IMR-90 (cell line): ENCODE results near the gene CA9. TPM values are rescaled to one million over a fixed set of nuclear protein-coding genes. Genes with fewer than 3 reads are reported as not detected.

Experiments used
- ATAC-seq: fragments of 200-7000 bp; cut with Tn5 transposase; 2 replicates; pipeline ENCODE4 v1.9.1; 2020; ENCODE audit warnings: low read depth, mild to moderate bottlenecking, moderate library complexity
- BruUV-seq: library from RNA; stranded (reverse); fragments of 400-500 nt; replicated peaks from 2 replicates; lab custom pipeline; 2021; lab: Mats Ljungman, UMichigan
- CTCF ChIA-PET: fragments of 300-600 bp; formaldehyde crosslinking; extraction: SDS; loops from one replicate; lab custom pipeline; 2021; ENCODE audit warnings: antibody characterized with exemption; lab: Yijun Ruan, JAX
- POLR2A ChIA-PET: fragments of 300-600 bp; sonication (Branson Sonifier 250); formaldehyde crosslinking; loops from one replicate; lab custom pipeline; 2022; ENCODE audit warnings: antibody characterized with exemption; ENCODE audit not compliant: unreplicated experiment; lab: Charles Lee
- DNase-seq: peaks from one replicate; pipeline ENCODE4 v3.0.0; 2013
- H2AFZ ChIP-seq: replicated peaks from 2 replicates; pipeline ENCODE3; 2013; ENCODE audit warnings: low read length, mild to moderate bottlenecking; ENCODE audit not compliant: poor library complexity
- H2AK5ac ChIP-seq: 2 replicates; pipeline ENCODE4 v1.6.1; 2013; ENCODE audit warnings: low read depth, low read length, inconsistent platforms
- H2AK9ac ChIP-seq: replicated peaks from 2 replicates; pipeline ENCODE3; 2013; ENCODE audit warnings: mild to moderate bottlenecking, low read depth, low read length, moderate library complexity; ENCODE audit not compliant: poor library complexity
- H2BK120ac ChIP-seq: 2 replicates; pipeline ENCODE4 v1.6.1; 2013; ENCODE audit warnings: low read depth, low read length, inconsistent platforms
- H2BK15ac ChIP-seq: 3 replicates; pipeline ENCODE4 v1.6.1; 2013; ENCODE audit warnings: low read depth, low read length, inconsistent platforms
- H2BK20ac ChIP-seq: 2 replicates; pipeline ENCODE4 v1.6.1; 2013; ENCODE audit warnings: low read depth, mild to moderate bottlenecking, inconsistent platforms, low read length, moderate library complexity
- H2BK5ac ChIP-seq: 2 replicates; pipeline ENCODE4 v1.6.1; 2013; ENCODE audit warnings: mild to moderate bottlenecking, low read depth, low read length, inconsistent platforms; ENCODE audit not compliant: poor library complexity, severe bottlenecking
- H3K14ac ChIP-seq: replicated peaks from 2 replicates; pipeline ENCODE4 v1.6.1; 2013; ENCODE audit warnings: low read depth, low read length, inconsistent platforms
- H3K18ac ChIP-seq: 2 replicates; pipeline ENCODE4 v1.6.1; 2013; ENCODE audit warnings: low read depth, low read length, control low read depth
- H3K23ac ChIP-seq: 2 replicates; pipeline ENCODE4 v1.6.1; 2013; ENCODE audit warnings: low read depth, low read length, inconsistent platforms
- H3K27ac ChIP-seq: 2 replicates; pipeline ENCODE4 v1.5.1; 2013; ENCODE audit warnings: mild to moderate bottlenecking, control low read depth, low read length; ENCODE audit not compliant: insufficient read depth
- H3K27me3 ChIP-seq: 2 replicates; pipeline ENCODE4 v1.6.1; 2013; ENCODE audit warnings: low read length; ENCODE audit not compliant: control insufficient read depth, insufficient read depth
- H3K36me3 ChIP-seq: 2 replicates; pipeline ENCODE4 v1.6.1; 2013; ENCODE audit warnings: low read length, mixed read lengths; ENCODE audit not compliant: control insufficient read depth, insufficient read depth
- H3K4ac ChIP-seq: 2 replicates; pipeline ENCODE4 v1.6.1; 2013; ENCODE audit warnings: low read depth, low read length, inconsistent platforms
- H3K4me1 ChIP-seq: 2 replicates; pipeline ENCODE4 v1.6.1; 2013; ENCODE audit warnings: low read length, mixed read lengths; ENCODE audit not compliant: control insufficient read depth, insufficient read depth
- H3K4me2 ChIP-seq: 2 replicates; pipeline ENCODE4 v1.6.1; 2013; ENCODE audit warnings: low read depth, mild to moderate bottlenecking, control low read depth, low read length, moderate library complexity
- H3K4me3 ChIP-seq: 2 replicates; pipeline ENCODE4 v1.5.1; 2013; ENCODE audit warnings: low read depth, mild to moderate bottlenecking, control low read depth, low read length, moderate library complexity; ENCODE audit not compliant: insufficient read depth
- H3K56ac ChIP-seq: 2 replicates; pipeline ENCODE4 v1.6.1; 2013; ENCODE audit warnings: low read length, inconsistent platforms; ENCODE audit not compliant: insufficient read depth; ENCODE audit errors: extremely low read depth
- H3K79me1 ChIP-seq, 2 experiments: 2 replicates each; pipeline ENCODE4 v1.6.1; 2013; ENCODE audit warnings: low read length in 2 of 2, inconsistent platforms in 1 of 2, low read depth in 1 of 2
- H3K9ac ChIP-seq: 2 replicates; pipeline ENCODE4 v1.6.1; 2013; ENCODE audit warnings: low read depth, low read length, control low read depth
- H3K9me1 ChIP-seq: 2 replicates; pipeline ENCODE4 v1.6.1; 2013; ENCODE audit warnings: low read length, inconsistent platforms; ENCODE audit not compliant: insufficient read depth
- H3K9me3 ChIP-seq: 2 replicates; pipeline ENCODE4 v1.6.1; 2013; ENCODE audit warnings: low read length; ENCODE audit not compliant: control insufficient read depth, insufficient read depth
- H4K20me1 ChIP-seq: 2 replicates; pipeline ENCODE4 v1.6.1; 2013; ENCODE audit warnings: low read length, inconsistent platforms; ENCODE audit not compliant: insufficient read depth
- H4K5ac ChIP-seq: 2 replicates; pipeline ENCODE4 v1.6.1; 2013; ENCODE audit warnings: mild to moderate bottlenecking, low read depth, low read length, control low read depth
- H4K8ac ChIP-seq, 2 experiments: 2 replicates each; pipeline ENCODE4 v1.6.1; 2013; ENCODE audit warnings: low read depth in 2 of 2, low read length in 2 of 2, control low read depth in 1 of 2, inconsistent platforms in 1 of 2
- H4K91ac ChIP-seq: 2 replicates; pipeline ENCODE4 v1.6.1; 2013; ENCODE audit warnings: low read depth, low read length, inconsistent platforms; ENCODE audit not compliant: insufficient read depth
- BHLHE40 ChIP-seq: fragments of 150-350 bp; IDR thresholded peaks from 2 replicates; pipeline ENCODE4 v1.6.1; 2016; ENCODE audit warnings: mild to moderate bottlenecking, low read depth, low read length
- CEBPB ChIP-seq: IDR thresholded peaks from 2 replicates; pipeline ENCODE4 v1.6.1; 2012; ENCODE audit warnings: low read depth, low read length, improper control_type of control experiment
- CHD1 ChIP-seq: IDR thresholded peaks from 2 replicates; pipeline ENCODE4 v1.6.1; 2012; ENCODE audit warnings: low read depth, low read length, improper control_type of control experiment
- CTCF ChIP-seq: conservative IDR thresholded peaks from 2 replicates; pipeline ENCODE4 v1.5.1; 2012; ENCODE audit warnings: mild to moderate bottlenecking, low read depth, low read length, improper control_type of control experiment
- ELK1 ChIP-seq: fragments of 150-350 bp; IDR thresholded peaks from 2 replicates; pipeline ENCODE4 v1.6.1; 2016; ENCODE audit warnings: low read depth, mild to moderate bottlenecking, low read length, moderate library complexity, borderline replicate concordance
- FOS ChIP-seq: fragments of 150-350 bp; IDR thresholded peaks from 2 replicates; pipeline ENCODE4 v1.6.1; 2016; ENCODE audit warnings: low read depth, low read length
- MAFK ChIP-seq: IDR thresholded peaks from 2 replicates; pipeline ENCODE4 v1.6.1; 2012; ENCODE audit warnings: low read depth, low read length, improper control_type of control experiment
- MAZ ChIP-seq: IDR thresholded peaks from 2 replicates; pipeline ENCODE4 v1.6.1; 2012; ENCODE audit warnings: low read depth, mild to moderate bottlenecking, low read length, improper control_type of control experiment, moderate library complexity, borderline replicate concordance
- MXI1 ChIP-seq: IDR thresholded peaks from 2 replicates; pipeline ENCODE4 v1.6.1; 2012; ENCODE audit warnings: low read depth, mild to moderate bottlenecking, low read length, moderate library complexity, borderline replicate concordance
- NFE2L2 ChIP-seq: fragments of 150-350 bp; IDR thresholded peaks from 2 replicates; pipeline ENCODE4 v1.6.1; 2016; ENCODE audit warnings: low read depth, mild to moderate bottlenecking, low read length
- POLR2A ChIP-seq: IDR thresholded peaks from 2 replicates; pipeline ENCODE4 v1.6.1; 2012; ENCODE audit warnings: mild to moderate bottlenecking, low read depth, low read length
- RAD21 ChIP-seq: IDR thresholded peaks from 2 replicates; pipeline ENCODE4 v1.6.1; 2012; ENCODE audit warnings: low read length, improper control_type of control experiment
- RCOR1 ChIP-seq: IDR thresholded peaks from 2 replicates; pipeline ENCODE4 v1.6.1; 2012; ENCODE audit warnings: mild to moderate bottlenecking, low read length, improper control_type of control experiment; ENCODE audit not compliant: insufficient replicate concordance
- RFX5 ChIP-seq: IDR thresholded peaks from 2 replicates; pipeline ENCODE4 v1.8.0; 2012; ENCODE audit warnings: low read depth, mild to moderate bottlenecking, low read length, moderate library complexity
- SMC3 ChIP-seq: fragments of 150-350 bp; IDR thresholded peaks from 2 replicates; pipeline ENCODE4 v1.6.1; 2016; ENCODE audit warnings: low read depth, mild to moderate bottlenecking, antibody characterized with exemption, low read length, moderate library complexity
- WGBS, 2 experiments: methylation state at CpG; one replicate each; pipeline versions ENCODE4 v1.1.5 to v1.1.7; 2013; ENCODE audit warnings: missing lambda C conversion rate in 2 of 2; ENCODE audit not compliant: insufficient read length in 1 of 2; ENCODE audit errors: extremely low coverage in 2 of 2; 5-methylcytosine and 5-hydroxymethylcytosine counted together
- dilution Hi-C: fragments of 300-500 bp; cut with HindIII; formaldehyde crosslinking; loops from one replicate; pipeline ENCODE4 v1.14.3; 2018; ENCODE audit warnings: low sequenced_read_pairs; ENCODE audit not compliant: unreplicated experiment
- in situ Hi-C: fragments of 300-500 bp; cut with MboI; formaldehyde crosslinking; loops from 3 replicates; pipeline ENCODE4 v1.14.3; 2019; ENCODE audit warnings: low sequenced_read_pairs, inconsistent platforms, mixed read lengths
- intact Hi-C: fragments of 100-400 bp; cut with micrococcal nuclease; formaldehyde crosslinking; loops from 2 replicates; pipeline ENCODE4 v1.10.0; 2022
- polyA plus RNA-seq, 3 experiments: library from polyadenylated mRNA; depleted of rRNA; stranded (reverse); fragments of >200 nt; gene quantifications; 2 replicates each; pipeline ENCODE4 v1.2.3, GENCODE V29; 2012; ENCODE audit warnings: low replicate concordance in 1 of 3
- total RNA-seq: library from RNA; depleted of rRNA; stranded (reverse); fragments of >200 nt; gene quantifications from 2 replicates; pipeline ENCODE4 v1.2.3, GENCODE V29; 2012
- TF ChIP-seq, protein P1 (sequence below): fragments of 150-350 bp; IDR thresholded peaks from 2 replicates; pipeline ENCODE4 v1.6.1; 2017; ENCODE audit warnings: mild to moderate bottlenecking, antibody characterized with exemption, low read length, low read depth

The CA9 gene
- total and polyA plus RNA-seq, 2 of the 4 experiments (the other 2 are of a cell fraction): 0.54 to 3.9 TPM

- intact Hi-C loops: no loop called here
- ATAC-seq: no peak
- no peaks in the 10 kb centered on the region for H3K36me3 ChIP-seq
- no peak overlapping the region for H3K27ac ChIP-seq
- no peak overlapping the region for H2BK20ac ChIP-seq
- no peak overlapping the region for H3K18ac ChIP-seq
- in situ Hi-C loops: no loop called here
- no peak for DNase-seq
- H2AFZ ChIP-seq: no peak overlapping the region
- POLR2A ChIA-PET: no interaction called here
- H3K4me3 ChIP-seq: no peak overlapping the region
- CTCF ChIA-PET: interaction anchor here (1.2 kb wide), 1 partner anchor 10 kb away, joined by 3 read pairs; no protein-coding TSS in a partner anchor
- H3K79me1 ChIP-seq: no peaks in the 10 kb centered on the region
- no peaks in the 10 kb centered on the region for H3K9me1 ChIP-seq
- BruUV-seq: no TSS peak
- no peak overlapping the region for H2BK120ac ChIP-seq
- H3K4me1 ChIP-seq: no peaks in the 10 kb centered on the region
- H2AK9ac ChIP-seq: no peak overlapping the region
- no peak overlapping the region for H2BK5ac ChIP-seq
- H4K91ac ChIP-seq: no peak overlapping the region
- no peak overlapping the region for H3K56ac ChIP-seq
- 79% methylated on average over 3 of the region's 6 CpGs; no CpG with 5 or more reads in 1 of the 2 experiments for WGBS, 2 experiments
- H4K5ac ChIP-seq: no peak overlapping the region
- H4K8ac ChIP-seq: no peak overlapping the region
- dilution Hi-C loops: no loop called here
- no peak overlapping the region for H2BK15ac ChIP-seq
- H3K4me2 ChIP-seq: no peak overlapping the region
- H3K23ac ChIP-seq: no peak overlapping the region
- peaks cover 2% of the 10 kb centered on the region; the same call in 1 of the 2 replicates for H3K9me3 ChIP-seq
- H3K9ac ChIP-seq: no peak overlapping the region
- no peaks in the 10 kb centered on the region for H4K20me1 ChIP-seq
- no peaks in the 10 kb centered on the region; the same call in 1 of the 2 replicates for H3K27me3 ChIP-seq
- TF ChIP-seq RAD21 (no peak), RFX5 (no peak), NFE2L2 (no peak), CHD1 (no peak), BHLHE40 (no peak), SMC3 (no peak), RCOR1 (no peak), FOS (no peak), MAFK (no peak), CEBPB (no peak), POLR2A (no peak), ELK1 (no peak), MAZ (no peak), MXI1 (no peak), CTCF (no peak)
- TF ChIP-seq, protein P1, sequence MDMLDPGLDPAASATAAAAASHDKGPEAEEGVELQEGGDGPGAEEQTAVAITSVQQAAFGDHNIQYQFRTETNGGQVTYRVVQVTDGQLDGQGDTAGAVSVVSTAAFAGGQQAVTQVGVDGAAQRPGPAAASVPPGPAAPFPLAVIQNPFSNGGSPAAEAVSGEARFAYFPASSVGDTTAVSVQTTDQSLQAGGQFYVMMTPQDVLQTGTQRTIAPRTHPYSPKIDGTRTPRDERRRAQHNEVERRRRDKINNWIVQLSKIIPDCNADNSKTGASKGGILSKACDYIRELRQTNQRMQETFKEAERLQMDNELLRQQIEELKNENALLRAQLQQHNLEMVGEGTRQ: no peak
- no peak overlapping the region for H3K4ac ChIP-seq
- no peak overlapping the region for H2AK5ac ChIP-seq
- no peak overlapping the region for H3K14ac ChIP-seq
Measured at GRCh38 chr9:35628389-35628991, 45.2 kb upstream of the CA9 start.
